GM21526 (cell line): ENCODE results near the gene COL4A5.
"Not testable (repeated sequence)": the region's sequence is repeated elsewhere in the genome, so short reads cannot be mapped to it uniquely, and the experiment has no call there.

Experiments
- ATAC-seq: cut with Tn5 transposase; IDR thresholded peaks from one replicate; pipeline ENCODE4 v1.9.1; 2021; ENCODE audit warnings: moderate library complexity; ENCODE audit not compliant: unreplicated experiment, low FRiP score

The COL4A5 gene

DNA sequence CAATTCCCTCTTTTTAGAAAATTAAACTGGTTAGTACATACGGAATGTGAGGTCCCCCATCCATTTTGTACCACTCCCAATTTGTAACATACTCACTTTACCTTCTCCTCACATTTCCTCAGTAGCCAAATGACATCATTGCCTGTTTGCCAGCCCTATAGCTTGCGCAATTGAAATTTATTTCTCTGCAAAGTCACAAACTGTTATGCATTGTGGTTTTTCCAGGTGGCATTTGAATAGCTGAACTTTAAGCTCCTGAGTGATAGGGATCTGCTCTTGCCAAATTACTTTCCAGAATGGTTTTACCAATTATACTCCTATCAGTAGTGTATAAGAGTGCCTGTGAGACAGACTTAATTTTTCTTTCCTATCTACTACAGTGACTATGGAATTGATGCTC, 7.7 kb downstream of the COL4A5 start:
- ATAC-seq: no peak

DNA sequence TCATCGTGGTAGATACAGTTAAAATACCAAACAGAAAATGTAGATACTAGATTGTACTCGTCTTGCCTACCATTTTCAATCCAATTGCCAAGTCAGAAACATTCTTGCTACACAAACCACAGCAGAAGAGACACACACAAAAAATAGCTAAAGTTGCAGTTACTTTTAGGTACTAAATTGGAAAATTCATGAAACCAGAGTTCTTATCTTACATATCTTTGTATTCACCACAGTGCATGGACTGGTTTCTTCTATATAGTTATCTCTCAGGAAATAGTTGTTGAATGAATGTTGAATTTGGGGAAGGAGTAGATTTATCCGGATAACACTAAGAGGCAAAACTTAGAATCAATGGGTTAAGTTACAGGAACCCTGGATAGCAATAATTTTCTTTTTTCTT, 14.2 kb downstream of the COL4A5 start:
- no peak for ATAC-seq

DNA sequence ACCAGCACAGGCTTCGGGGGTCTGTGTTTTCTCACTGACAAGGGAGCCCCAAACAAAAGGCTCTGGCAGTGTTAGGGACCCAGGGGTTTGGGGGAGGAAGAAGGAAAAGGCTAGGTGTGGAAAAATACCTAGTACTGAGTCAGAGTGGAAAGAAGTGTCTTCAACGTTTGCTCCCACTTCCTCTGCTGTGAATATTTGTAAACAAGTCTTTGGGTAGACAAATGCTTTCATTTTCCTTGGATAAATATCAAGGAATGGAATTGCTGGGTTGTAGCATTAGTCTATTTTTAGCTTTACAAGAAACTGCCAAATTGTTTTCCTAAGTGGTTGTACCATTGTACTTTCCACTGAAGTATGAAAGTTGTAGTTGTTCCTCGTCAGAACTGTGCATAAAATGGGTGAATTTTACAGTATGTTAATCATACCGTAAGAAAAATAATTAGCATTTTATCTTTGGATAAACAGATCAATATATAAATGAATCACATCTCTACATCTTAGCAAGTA, 17.4 kb downstream of the COL4A5 start:
- no peak for ATAC-seq

DNA sequence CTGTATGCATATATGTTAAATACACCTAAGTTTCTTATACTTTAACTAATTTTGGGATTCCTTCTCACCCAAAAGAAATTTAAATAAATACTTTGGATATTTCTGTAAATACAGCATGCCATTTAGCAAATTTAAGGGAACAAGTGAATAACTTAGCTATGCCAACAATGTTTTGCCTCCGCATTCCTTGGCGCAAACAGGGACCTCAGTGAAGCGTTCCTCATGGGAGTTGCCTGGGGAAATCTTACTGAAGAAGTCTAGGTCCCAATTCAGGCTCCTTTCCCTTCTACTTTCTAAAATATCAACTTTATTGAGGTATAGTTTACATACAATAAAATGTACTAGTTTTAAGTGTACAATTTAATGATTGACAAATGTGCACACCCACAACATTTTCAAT, 25.0 kb downstream of the COL4A5 start:
- ATAC-seq: no peak

DNA sequence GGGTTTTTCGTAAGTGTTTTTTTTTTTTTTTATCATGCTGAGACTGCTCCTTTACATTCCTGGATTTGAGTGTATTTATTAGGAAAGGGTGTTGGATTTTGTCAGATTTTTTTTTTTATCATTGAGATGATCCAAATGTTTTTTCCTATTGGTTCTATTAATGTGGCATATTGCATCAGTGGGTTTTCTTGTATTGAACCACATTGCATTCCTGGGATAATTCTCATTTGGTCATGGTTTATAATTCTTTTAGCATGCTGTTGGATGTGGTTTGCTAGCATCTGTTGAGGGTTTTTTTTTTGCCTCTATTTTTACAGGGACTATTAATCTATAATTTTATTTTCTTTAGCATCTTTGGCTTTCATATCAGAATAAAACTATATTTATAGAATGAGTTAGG, 28.8 kb downstream of the COL4A5 start:
- ATAC-seq: no peak

DNA sequence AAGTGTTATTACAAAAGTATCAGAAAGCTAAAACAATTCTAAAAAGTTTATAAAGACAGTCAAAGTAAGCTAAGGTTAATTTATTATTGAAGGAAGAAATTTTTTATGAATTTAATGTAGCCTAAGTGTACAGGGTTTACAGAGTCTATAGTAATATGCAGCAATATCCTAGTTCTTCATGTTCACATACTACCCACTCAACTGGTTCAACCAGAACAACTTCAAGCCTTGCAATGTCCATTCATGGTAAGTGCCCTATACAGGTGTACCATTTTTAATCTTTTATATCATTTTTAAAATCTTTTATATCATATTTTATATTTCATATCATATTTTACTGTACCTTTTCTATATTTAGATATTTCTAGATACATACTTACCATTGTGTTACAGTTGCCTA, 34.3 kb downstream of the COL4A5 start:
- no peak for ATAC-seq

DNA sequence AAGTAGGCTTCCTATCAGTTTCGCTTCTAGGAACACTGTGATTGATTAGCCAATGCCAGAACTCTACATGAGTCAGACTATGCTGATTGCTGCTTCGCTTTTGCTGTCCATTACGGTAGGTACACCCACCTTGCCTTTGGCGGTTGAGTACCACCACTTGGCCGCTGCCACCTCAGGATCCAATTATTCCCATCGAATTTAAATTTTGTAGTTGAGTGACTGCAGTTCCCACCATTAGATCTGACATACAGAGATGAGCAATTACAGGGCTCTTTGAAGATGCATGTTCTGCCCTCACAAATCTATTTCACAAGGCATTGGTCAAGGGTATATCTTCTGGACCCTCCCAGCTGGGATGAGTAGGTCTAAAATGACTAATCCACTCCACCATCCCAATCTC, 41.9 kb downstream of the COL4A5 start:
- not testable (repeated sequence) for ATAC-seq

DNA sequence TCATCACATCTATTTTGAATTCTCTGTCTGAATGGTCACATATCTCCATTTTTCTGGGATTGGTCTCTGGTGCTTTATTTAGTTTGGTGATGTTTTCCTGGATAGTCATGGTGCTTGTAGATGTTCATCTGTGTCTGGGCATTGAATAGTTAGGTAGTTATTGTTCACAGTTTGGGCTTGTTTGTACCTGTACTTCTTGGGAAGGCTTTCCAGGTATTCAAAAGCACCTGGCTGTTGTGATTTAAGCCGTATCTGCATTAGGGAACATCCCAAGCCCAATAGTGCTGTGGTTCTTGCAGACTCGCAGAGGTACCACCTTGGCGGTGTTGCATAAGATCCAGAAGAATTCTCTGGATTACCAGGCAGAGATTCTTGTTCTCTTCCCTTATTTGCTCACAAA, 44.6 kb downstream of the COL4A5 start:
- no peak for ATAC-seq

DNA sequence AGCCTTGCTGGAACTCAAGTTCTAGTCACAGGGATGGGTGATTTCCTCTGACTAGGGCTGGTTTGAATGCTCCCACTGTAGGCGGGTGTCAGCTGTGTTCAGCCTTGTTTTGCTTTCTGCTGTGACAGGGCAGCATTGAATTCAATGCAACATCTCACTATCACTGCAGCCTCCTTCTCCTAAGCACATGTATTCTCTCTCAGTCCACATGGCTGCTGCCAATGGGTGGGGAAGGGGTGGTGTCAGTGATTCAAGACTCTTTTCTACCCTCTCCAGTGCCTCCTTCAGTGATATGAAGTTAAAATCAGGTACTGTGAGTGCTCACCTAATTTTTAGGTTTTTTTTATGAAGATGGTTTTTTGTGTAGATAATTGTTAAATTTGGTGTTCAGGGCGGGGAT, 46.3 kb downstream of the COL4A5 start:
- ATAC-seq: no peak

DNA sequence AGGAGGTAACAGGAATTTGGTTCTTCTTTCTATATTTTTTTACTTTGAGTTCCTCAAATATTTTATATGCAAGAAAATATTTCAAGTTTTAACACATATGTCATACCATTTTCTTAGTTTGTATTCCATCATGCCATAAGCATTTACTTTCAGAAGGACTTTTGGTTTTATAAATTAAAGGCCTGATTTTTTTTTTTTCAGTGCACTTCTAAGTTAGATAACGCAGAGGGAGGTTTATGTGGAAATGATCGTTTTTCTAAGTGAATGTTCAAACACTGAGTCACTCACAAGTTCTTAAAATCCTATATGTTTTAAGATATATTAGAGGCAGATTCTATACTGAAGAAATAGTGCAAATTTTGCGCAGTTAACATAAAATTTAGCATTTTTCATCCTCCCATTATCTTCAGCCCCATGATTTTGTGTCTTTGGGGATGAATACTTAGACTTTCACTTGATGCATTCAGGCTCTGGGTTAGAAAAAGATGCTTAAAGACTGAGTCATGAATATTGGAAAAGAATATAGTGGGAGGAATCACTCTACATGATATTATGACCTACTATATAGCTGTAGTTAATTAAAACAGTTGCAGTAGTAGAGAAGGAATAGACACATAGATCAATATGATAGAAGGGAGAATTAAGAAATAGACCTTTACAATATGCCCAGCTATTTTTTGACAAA, 54.9 kb downstream of the COL4A5 start:
- no peak for ATAC-seq

DNA sequence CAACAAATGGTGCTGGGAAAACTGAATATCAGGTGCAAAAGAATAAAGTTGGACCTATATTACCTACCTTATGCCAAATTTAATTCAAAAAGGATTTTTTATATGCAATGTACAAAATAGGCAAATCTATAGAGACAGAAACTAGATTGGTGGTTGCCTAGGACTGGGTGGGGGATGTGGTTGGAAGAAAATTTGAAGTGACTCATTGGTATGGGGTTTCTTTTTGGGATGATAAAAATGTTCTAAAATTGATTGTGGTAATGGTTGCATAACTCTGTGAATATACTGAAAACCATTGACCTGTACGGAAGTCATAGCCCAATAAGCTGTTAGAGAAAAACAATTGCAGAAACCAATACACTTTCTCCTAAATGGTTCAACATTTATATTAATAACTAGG, 72.1 kb downstream of the COL4A5 start:
- ATAC-seq: no peak

DNA sequence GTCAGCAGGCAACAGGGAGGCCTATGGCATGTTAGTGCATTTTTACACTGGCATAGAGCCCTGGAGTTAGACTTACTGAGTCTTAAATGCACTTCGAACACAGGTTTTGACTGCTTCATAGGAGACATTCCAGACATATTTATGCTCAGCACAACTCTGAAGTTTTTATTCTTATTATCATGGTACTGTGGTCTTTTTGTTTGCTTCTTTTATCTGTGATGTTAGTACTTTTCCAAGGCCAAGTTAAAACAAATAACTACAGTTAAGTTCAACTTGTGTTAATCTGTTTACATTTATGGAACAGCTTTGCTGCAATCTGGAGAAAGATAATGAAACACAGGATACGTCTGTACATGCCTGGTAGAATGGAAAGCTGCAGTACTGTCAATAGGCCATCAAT, 76.5 kb downstream of the COL4A5 start:
- no peak for ATAC-seq

DNA sequence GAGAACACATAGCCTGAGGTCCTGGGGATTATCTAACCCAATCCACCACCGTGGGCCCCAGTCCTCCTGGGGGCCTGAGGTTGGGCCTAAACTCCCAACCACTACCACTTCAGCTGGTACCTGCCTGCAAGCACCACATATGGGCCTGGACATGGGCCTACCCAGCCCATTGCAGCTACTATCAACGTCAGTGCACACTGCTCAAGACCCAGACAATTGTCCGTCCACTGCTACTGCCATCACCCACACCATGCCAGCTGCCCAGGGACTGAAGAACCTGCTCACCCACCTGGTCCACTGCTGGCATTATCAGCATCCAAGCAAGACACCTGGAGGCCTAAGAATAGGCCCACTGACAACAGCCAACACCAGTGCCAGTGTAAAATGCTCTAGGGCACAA, 88.1 kb downstream of the COL4A5 start:
- no peak for ATAC-seq

DNA sequence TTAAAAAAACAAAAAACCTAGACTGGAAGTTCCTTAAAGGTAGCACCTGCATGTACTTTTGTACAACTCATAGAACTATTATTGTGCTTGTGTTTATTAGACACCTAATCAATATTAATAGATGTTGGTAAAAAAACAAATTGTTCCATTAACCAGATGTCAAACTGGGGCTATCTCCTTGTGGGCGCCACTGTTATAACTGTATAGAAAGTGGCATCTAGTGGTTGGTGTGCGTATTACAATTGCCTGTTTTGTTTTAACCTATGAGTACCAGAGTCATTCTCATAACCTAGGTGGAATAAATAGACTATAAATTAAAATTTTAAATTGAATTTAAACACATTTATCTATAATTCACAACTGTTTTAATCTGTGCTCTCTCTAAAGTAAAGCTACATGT, 97.4 kb downstream of the COL4A5 start:
- peak; percentile 99 for ATAC-seq

DNA sequence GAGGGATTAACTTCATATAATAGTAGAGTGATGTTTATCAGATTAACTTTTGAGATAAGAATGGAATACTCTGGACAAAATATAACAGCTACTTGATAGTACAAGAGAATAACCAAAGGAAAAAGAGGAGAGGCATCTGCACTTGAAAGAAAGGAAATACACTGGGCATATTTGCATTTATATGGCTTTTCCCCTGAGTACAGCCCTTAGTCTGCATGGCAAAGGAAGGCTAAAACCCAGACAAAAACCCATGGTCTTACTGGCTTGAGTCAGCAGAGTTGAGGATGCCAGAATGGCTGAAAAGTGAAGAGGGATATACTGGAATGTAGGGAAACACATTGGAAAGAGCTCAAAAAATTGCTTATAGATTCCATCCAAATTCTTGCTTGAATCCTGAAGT, 101.6 kb downstream of the COL4A5 start:
- no peak for ATAC-seq

DNA sequence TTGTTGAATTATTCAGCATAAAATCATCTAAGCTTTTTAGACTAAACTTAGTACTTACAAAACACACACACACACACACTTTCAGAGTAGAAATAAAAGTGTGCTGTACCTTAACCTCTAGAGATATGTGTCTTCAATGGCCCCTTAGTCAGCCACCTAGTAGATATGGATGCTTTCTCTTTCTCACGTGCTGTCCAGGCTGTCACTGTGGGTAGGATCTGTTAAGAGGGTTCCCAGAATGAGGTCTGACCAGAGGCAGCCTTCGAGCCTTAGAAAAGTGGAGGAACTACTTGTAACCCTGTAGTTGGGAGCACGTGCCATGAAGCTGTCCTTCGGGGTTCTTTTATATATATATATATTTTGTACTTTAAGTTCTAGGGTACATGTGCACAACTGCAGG, 117.9 kb downstream of the COL4A5 start:
- no peak for ATAC-seq

DNA sequence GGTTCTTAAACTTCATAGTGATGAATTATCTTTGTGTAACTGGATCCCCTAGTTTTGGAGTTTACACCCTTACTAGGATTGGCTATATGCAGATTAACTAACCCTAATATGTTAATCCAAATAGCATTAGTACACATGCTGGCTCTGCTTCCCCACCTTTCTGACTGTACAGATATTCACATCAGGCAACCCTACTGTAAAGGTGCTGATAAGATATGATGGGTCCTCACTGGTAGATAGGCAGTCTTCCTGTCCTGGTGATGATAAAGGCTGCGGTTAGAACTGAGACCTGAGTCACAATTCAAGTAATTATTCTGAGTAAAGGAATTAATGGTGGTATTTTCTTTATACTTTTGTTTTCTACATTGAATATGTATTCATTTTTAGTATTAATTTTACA, 118.6 kb downstream of the COL4A5 start:
- ATAC-seq: no peak

DNA sequence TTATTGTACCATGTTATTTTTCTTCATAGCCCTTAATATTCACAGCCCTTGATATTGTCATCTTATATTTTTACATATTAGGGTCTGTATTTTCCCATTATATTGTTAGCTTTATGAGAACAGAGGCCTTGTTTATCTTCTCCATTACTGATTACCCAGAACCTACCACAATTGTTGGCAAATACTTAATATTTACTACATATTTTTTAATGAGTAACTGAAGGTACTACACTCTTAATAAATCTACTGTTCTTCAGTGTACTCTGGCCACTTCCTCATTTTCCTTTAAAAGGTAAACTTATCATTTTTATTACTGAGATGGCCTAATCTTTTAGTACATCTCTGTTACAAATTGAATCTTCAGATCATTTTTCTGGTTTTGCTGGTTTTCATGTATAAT, 133.5 kb downstream of the COL4A5 start:
- ATAC-seq: no peak

DNA sequence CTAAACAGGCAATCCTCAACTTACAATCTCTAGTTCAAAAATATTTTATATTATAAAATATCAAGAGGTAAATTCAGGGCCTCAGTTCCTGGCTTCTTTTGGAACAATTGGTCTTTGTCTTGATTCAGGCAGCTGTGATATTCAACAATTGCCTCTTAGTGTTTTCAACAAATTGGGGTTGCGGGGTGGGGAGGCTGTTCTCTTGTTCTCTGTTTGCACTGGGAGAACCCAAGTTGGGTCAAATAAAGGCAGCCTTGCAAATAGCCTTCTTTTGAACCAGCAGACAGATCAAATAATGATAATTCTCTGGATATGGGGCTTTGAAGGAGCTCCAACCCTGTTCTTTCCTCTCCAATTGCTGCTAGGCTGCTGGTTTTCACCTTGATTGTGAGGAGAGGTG, 142.5 kb downstream of the COL4A5 start:
- ATAC-seq: no peak

DNA sequence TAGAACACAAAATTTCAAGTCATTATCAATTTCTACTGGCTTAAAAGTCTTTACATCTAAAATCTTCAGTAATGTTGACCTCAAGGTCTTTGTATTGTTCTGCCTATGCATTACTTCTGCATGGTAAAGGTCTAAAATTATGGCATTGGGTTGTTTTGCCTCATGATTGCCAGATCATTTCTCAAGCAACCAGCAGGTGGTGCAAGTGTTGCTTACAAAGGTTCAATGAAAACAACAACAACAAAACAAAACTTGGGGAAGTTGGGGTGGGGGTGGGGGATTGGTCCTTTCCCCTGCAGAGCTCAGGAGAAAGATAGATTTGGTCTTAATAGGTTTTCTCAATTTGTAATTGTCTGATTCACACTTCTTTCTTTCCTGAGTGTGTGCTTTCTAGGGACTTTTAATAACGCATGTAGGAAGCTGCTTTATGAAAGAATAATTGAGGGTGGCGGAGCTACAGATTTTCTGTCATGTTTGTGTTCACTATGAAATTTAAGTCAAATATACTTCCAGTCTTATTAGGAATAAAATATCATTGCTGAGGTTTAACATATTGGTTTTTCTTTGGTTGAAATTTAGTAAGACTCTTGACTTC, 145.1 kb downstream of the COL4A5 start:
- ATAC-seq: no peak

DNA sequence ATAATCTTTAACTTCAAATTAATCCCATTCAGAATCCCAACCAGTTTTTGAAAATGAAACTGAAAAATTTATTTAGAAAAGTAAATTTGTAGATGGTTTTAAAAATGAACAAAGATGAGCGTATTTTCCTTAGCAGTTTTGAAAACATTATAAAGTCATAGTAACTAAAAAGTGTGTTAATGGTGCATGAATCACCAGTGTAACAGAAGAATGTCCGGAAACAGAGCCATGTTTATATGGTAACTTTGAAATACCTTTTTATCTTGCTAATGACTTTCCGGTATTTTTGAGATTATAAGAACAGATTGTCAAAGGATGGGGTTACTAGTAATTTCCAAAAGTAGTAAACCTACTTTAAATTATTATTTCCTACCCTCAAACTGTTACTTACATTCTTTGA, 150.9 kb downstream of the COL4A5 start:
- no peak for ATAC-seq

DNA sequence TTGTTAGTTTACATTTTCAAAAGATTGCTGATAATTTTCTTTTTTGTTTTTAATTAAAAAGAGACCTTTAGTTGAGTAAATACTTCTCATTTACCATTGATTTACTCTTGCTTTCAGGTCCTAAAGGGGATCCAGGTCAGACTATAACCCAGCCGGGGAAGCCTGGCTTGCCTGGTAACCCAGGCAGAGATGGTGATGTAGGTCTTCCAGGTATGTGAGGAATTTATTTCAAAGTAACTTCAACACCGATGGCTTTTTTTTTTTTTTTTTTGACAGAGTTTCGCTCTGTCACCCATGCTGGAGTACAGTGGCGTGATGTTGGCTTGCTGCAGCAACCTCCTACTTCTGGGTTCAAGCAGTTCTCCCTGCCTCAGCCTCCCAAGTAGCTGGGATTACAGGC, 161.6 kb downstream of the COL4A5 start:
- ATAC-seq: no peak

DNA sequence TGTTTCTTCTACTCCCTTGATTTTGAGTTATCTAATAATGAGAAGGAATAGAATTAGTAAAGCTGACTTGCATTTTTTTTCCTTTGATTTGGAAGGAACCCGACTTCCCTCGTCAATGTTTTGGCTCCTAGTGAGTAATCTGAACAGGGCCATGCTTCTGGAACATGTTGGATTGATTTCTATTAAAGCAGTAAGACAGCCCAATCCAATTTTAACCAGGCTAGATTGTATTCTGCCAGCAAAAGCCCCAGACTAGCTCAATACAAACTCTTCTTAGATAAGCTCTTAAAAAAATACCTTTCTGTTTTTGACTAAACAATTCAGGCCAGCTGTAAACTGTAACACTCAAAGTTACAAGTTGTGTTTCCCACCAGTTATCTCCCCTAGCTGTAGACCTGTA, 170.5 kb downstream of the COL4A5 start:
- no peak for ATAC-seq
